Stimulated activated CD4-positive, alpha-beta T cell treated with anti-CD3 and anti-CD28 coated beads, Interleukin-15, amount 100 ng/mL, for 48 hours (primary cell): ENCODE measurements around the gene LILRB1.
"Not testable (repeated sequence)": the region's sequence is repeated elsewhere in the genome, so short reads cannot be mapped to it uniquely, and the experiment has no call there.

Source experiments
- DNase-seq, 2 donors: peaks; one replicate each; pipeline ENCODE4 v3.0.0-alpha.2; 2020; ENCODE audit warnings: low read depth in 2 of 2

The LILRB1 gene

GRCh38 chr19:54624934-54625730, 5.2 kb upstream of the LILRB1 start:
- not testable (repeated sequence) for DNase-seq

- no peak for DNase-seq
These were observed 3.5 kb upstream of the LILRB1 start for GRCh38 chr19:54626757-54627156.

- DNase-seq = not testable (repeated sequence)
These were observed 2.4 kb upstream of the LILRB1 start for GRCh38 chr19:54627912-54628311.

- no peak for DNase-seq
These were observed 498 bp downstream of the LILRB1 start for GRCh38 chr19:54630782-54631181.

- DNase-seq = not testable (repeated sequence)
These were observed 1.4 kb downstream of the LILRB1 start for GRCh38 chr19:54631489-54632337.

- DNase-seq = not testable (repeated sequence)
These were observed 2.2 kb downstream of the LILRB1 start for GRCh38 chr19:54632517-54632916.

- no peak for DNase-seq
These were observed 3.1 kb downstream of the LILRB1 start for GRCh38 chr19:54633401-54633800.

- DNase-seq = not testable (repeated sequence)
These were observed 5.8 kb downstream of the LILRB1 start for GRCh38 chr19:54636081-54636480.

- DNase-seq = no peak
These were observed 8.4 kb downstream of the LILRB1 start for GRCh38 chr19:54638683-54639082.

GRCh38 chr19:54642953-54643352, 12.7 kb downstream of the LILRB1 start:
- not testable (repeated sequence) for DNase-seq

GRCh38 chr19:54643583-54643982, 13.3 kb downstream of the LILRB1 start:
- DNase-seq = not testable (repeated sequence)

GRCh38 chr19:54644056-54644455, 13.8 kb downstream of the LILRB1 start:
- no peak for DNase-seq

GRCh38 chr19:54646331-54646841, 16.1 kb downstream of the LILRB1 start:
- DNase-seq = no peak

GRCh38 chr19:54648129-54648528, 17.8 kb downstream of the LILRB1 start:
- no peak for DNase-seq

GRCh38 chr19:54650108-54650655, 19.9 kb downstream of the LILRB1 start:
- no peak for DNase-seq

- no peak for DNase-seq
These were observed 23.0 kb downstream of the LILRB1 start for GRCh38 chr19:54653181-54653809.

- DNase-seq = no peak
These were observed 24.4 kb downstream of the LILRB1 start for GRCh38 chr19:54654447-54655321.

- no peak for DNase-seq
These were observed 29.0 kb downstream of the LILRB1 start for GRCh38 chr19:54659300-54659699.

- no peak for DNase-seq
These were observed 30.0 kb downstream of the LILRB1 start for GRCh38 chr19:54660306-54660705.

- DNase-seq = no peak
These were observed 30.7 kb downstream of the LILRB1 start for GRCh38 chr19:54660964-54661363.
